Measurements from ENCODE around the gene SLX4IP.

- TF ChIP-seq POLR2AphosphoS5 (IDR thresholded peaks at IDR 0.05; ENCODE audit: borderline replicate concordance, low read depth, low read length) (no peak), EZH2 (IDR thresholded peaks at IDR 0.05) (no peak)
These were observed 32.7 kb downstream of the SLX4IP start for GRCh38 chr20:10467681-10468339.

Data from SK-N-MC (cell line).